Peyer's patch (tissue), 4 donors: Measurements from ENCODE around the gene COG5. TPM values are rescaled to one million over a fixed set of nuclear protein-coding genes. Genes with fewer than 3 reads are reported as not detected.
"Not testable (repeated sequence)": the region's sequence is repeated elsewhere in the genome, so short reads cannot be mapped to it uniquely, and the experiment has no call there.

Source experiments
- DNase-seq, 3 donors: peaks; one replicate each; pipeline ENCODE4 v3.0.0-alpha.2; 2017 to 2019
- H3K27ac ChIP-seq, 4 donors: fragments of 200-600 bp; sonication (generic); one replicate each; pipeline ENCODE4 v1.5.1; 2016 to 2019
- H3K27me3 ChIP-seq, 2 donors: fragments of 200-600 bp; sonication (generic); one replicate each; pipeline ENCODE4 v1.5.1; 2019
- H3K36me3 ChIP-seq, 3 donors: fragments of 200-600 bp; sonication (generic); one replicate each; pipeline ENCODE4 v1.5.1; 2016 to 2019
- H3K4me1 ChIP-seq, 4 donors: fragments of 200-600 bp; sonication (generic); one replicate each; pipeline ENCODE4 v1.5.1; 2016 to 2019
- H3K4me3 ChIP-seq, 4 donors: fragments of 200-600 bp; sonication (generic); 1 replicate in 3 of 4; 2 replicates in 1 of 4; pipeline ENCODE4 v1.5.1; 2016 to 2019; ENCODE audit warnings: mild to moderate bottlenecking in 1 of 4
- H3K9me3 ChIP-seq, 4 donors: fragments of 200-600 bp; sonication (generic); one replicate each; pipeline ENCODE4 v1.5.1; 2016 to 2019; ENCODE audit warnings: mild to moderate bottlenecking in 1 of 4
- CTCF ChIP-seq, 6 experiments: fragments of 450-650 bp in 4 of 6; fragments of 200-600 bp in 2 of 6; sonication (generic) in 1 of 6; IDR thresholded peaks; one replicate each; pipeline ENCODE4 v1.5.1; 2017 to 2019; ENCODE audit warnings: antibody characterized with exemption in 6 of 6, mild to moderate bottlenecking in 3 of 6, moderate library complexity in 1 of 6
- POLR2A ChIP-seq, 2 donors: fragments of 450-650 bp; IDR thresholded peaks; one replicate each; pipeline ENCODE4 v1.5.1; 2017; ENCODE audit warnings: antibody characterized with exemption in 2 of 2, mild to moderate bottlenecking in 2 of 2, moderate library complexity in 2 of 2
- small RNA-seq, 2 donors: library from RNA; depleted of rRNA; stranded (forward); fragments of <200 nt; gene quantifications; one replicate each; pipeline ENCODE3, GENCODE V24; 2016
- total RNA-seq, 4 donors: library from RNA; depleted of rRNA; stranded (reverse); fragments of >200 nt; gene quantifications; one replicate each; pipeline ENCODE4 v1.1.0, GENCODE V29; 2016

COG5 gene
- total RNA-seq, 4 donors from 2014 or later: 31.1 to 175 (median 68.0) TPM

GRCh38 chr7:107157091-107157490, 406.6 kb downstream of the COG5 start:
- Histone ChIP-seq H3K4me1 (no peaks in the 10 kb centered on the region), H3K9me3 (no peaks in the 10 kb centered on the region), H3K36me3 (no peaks in the 10 kb centered on the region), H3K27ac (no peak overlapping the region), H3K27me3 (no peaks in the 10 kb centered on the region), H3K4me3 (no peak overlapping the region)
- no peak for DNase-seq
- TF ChIP-seq POLR2A (IDR thresholded peaks at IDR 0.05): no peak
- no peak for TF ChIP-seq CTCF (IDR thresholded peaks at IDR 0.05)

DNA sequence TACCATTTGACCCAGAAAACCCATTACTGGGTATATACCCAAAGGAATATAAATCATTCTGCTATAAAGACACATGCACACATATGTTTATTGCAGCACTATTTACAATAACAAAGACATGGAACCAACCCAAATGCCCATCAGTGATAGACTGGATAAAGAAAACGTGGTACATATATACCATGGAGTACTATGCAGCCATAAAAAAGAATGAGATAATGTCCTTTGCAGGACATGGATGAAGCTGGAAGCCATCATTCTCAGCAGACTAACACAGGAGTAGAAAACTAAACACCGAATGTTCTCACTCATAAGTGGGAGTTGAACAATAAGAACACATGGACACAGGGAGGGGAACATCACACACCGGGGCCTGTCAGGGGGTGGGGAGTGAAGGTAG, 408.0 kb downstream of the COG5 start:
- not testable (repeated sequence) for H3K27ac ChIP-seq

DNA sequence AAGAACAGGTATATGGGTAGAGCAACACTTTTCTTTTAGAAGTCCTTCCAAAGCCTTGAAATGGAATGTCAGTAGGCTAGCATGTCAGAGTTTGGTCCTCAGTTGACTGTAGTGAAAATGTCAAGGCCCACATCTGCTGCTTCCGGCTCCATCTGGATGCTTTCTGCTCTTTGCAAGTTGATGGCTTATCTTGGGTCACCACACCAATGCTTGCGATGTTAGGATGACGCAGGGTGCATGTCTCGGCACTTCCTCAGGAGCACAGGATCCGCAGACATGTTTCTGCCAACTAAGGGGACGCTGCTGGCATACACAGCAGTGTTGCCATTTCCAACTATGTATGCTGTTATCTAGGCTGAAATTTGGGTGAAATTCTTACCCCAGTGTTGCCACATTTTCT, 408.9 kb downstream of the COG5 start:
- DNase-seq: no peak
- Histone ChIP-seq H3K4me3 (no peak overlapping the region), H3K27ac (no peak overlapping the region), H3K36me3 (no peaks in the 10 kb centered on the region), H3K4me1 (no peaks in the 10 kb centered on the region), H3K9me3 (no peaks in the 10 kb centered on the region), H3K27me3 (no peaks in the 10 kb centered on the region)
- TF ChIP-seq POLR2A (IDR thresholded peaks at IDR 0.05): no peak
- TF ChIP-seq CTCF (IDR thresholded peaks at IDR 0.05): no peak

More for the DNA sequence above, 408.0 kb downstream of the COG5 start:
- not testable (repeated sequence) for H3K36me3 ChIP-seq, H3K4me3 ChIP-seq, H3K9me3 ChIP-seq, DNase-seq, H3K27me3 ChIP-seq, H3K4me1 ChIP-seq

GRCh38 chr7:107152011-107152410, 411.7 kb downstream of the COG5 start:
- no peaks in the 10 kb centered on the region for H3K36me3 ChIP-seq
- H3K4me3 ChIP-seq: no peak overlapping the region
- no peaks in the 10 kb centered on the region for H3K4me1 ChIP-seq
- H3K27me3 ChIP-seq: no peaks in the 10 kb centered on the region
- H3K9me3 ChIP-seq: no peaks in the 10 kb centered on the region
- no peak overlapping the region for H3K27ac ChIP-seq
- TF ChIP-seq CTCF (IDR thresholded peaks at IDR 0.05): no peak
- no peak for TF ChIP-seq POLR2A (IDR thresholded peaks at IDR 0.05)
- no peak for DNase-seq

Small RNA genes within 50 kb of the gene (small RNA-seq; reads per million reads assigned to genes)
- gene AC002381.1: 0 reads per million in 2 donors
- 0 reads per million in 2 donors for gene RF01233

Other genes starting within 250 kb of the COG5 start
- gene GPR22, start 93.9 kb downstream of the COG5 start, total RNA-seq: not detected
- 1 to 10 TPM; 4.1 to 9.2 (median 7.7) TPM for gene DUS4L, start 51 bp upstream of the COG5 start, total RNA-seq
- 10 to 100 TPM; 10.9 to 29.4 (median 17.3) TPM for gene BCAP29, start 16.3 kb upstream of the COG5 start, total RNA-seq
- under 1 TPM in 2 of 4 donors, not detected in 2; 0.18 to 0.27 TPM for gene SLC26A4, start 96.9 kb upstream of the COG5 start, total RNA-seq
- gene CBLL1, start 180.2 kb upstream of the COG5 start, total RNA-seq: 10 to 100 TPM; 17.7 to 26.1 (median 24.6) TPM
- 100 to 1,000 TPM in 3 of 4 donors, 1 to 10 TPM in 1; 6.6 to 587 (median 341) TPM for gene SLC26A3, start 239.3 kb upstream of the COG5 start, total RNA-seq